HCT116 (cell line): ENCODE measurements around the gene ITPR1.

Experiments
- TF ChIP-seq, protein P1 (sequence below): IDR thresholded peaks from 2 replicates; pipeline ENCODE4 v1.6.1; 2012
- TF ChIP-seq, protein P2 (sequence below), 3 experiments: fragments of 200-600 bp in 1 of 3; sonication (generic) in 1 of 3; IDR thresholded peaks in 2 of 3; conservative IDR thresholded peaks in 1 of 3; 2 replicates each; pipeline ENCODE4 v1.5.1; 2012 to 2017; ENCODE audit warnings: low read depth in 2 of 3, low read length in 2 of 3, antibody characterized with exemption in 1 of 3, borderline replicate concordance in 1 of 3, control low read depth in 1 of 3, mild to moderate bottlenecking in 1 of 3, mixed read lengths in 1 of 3, mixed run types in 1 of 3, moderate library complexity in 1 of 3; ENCODE audit not compliant: insufficient read depth in 1 of 3

DNA sequence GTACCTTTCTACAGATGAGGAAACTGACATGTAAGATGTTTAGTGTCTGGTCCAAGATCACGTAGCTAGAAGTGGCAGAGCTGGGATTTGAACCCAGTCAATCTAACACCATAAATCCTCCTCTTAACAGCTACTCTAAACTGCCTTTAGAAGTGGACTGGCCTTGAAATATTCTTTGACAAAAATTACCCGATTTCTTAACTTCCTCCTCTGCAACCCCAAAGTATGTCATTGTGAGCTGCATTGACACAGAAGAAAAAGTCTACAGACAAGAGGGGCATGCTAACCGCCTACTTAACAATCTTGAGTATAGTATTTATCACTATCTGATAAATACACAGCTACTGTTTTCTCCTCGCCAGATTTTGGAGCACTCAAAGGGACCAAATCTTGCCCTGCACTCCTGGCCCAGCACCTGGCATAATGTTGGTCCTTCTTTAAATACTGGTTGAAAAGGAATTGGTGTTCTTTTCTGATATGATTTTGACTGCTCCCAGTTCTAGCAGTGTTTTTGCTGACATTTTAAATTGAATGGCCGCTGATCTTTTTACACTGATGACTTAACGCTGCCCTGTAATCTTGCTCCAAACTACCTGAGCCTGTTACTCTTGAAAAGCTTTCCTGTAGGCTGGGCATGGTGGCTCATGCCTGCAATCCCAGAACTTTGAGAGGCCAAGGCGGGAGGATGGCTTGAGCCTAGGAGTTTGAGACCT, 36.9 kb downstream of the ITPR1 start:
- TF ChIP-seq, protein P1, sequence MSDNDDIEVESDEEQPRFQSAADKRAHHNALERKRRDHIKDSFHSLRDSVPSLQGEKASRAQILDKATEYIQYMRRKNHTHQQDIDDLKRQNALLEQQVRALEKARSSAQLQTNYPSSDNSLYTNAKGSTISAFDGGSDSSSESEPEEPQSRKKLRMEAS: no peak
- TF ChIP-seq, protein P2, sequence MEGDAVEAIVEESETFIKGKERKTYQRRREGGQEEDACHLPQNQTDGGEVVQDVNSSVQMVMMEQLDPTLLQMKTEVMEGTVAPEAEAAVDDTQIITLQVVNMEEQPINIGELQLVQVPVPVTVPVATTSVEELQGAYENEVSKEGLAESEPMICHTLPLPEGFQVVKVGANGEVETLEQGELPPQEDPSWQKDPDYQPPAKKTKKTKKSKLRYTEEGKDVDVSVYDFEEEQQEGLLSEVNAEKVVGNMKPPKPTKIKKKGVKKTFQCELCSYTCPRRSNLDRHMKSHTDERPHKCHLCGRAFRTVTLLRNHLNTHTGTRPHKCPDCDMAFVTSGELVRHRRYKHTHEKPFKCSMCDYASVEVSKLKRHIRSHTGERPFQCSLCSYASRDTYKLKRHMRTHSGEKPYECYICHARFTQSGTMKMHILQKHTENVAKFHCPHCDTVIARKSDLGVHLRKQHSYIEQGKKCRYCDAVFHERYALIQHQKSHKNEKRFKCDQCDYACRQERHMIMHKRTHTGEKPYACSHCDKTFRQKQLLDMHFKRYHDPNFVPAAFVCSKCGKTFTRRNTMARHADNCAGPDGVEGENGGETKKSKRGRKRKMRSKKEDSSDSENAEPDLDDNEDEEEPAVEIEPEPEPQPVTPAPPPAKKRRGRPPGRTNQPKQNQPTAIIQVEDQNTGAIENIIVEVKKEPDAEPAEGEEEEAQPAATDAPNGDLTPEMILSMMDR (IDR thresholded peaks at IDR 0.05 in 2 of 3, conservative IDR thresholded peaks at IDR 0.05 in 1 of 3; ENCODE audit: borderline replicate concordance in 1 of 3, insufficient read depth in 1 of 3, low read depth in 2 of 3, low read length in 2 of 3): no peak
